Muscle of leg (tissue), 11 donors: Measurements from ENCODE around the gene SLC1A3. TPM values are rescaled to one million over a fixed set of nuclear protein-coding genes. Genes with fewer than 3 reads are reported as not detected.

Experiments
- DNase-seq: peaks from one replicate; pipeline ENCODE4 v3.0.0; 2013
- H3K27ac ChIP-seq: one replicate; pipeline ENCODE4 v1.5.1; 2013; ENCODE audit warnings: mild to moderate bottlenecking, low read length, control low read depth
- H3K27me3 ChIP-seq: one replicate; pipeline ENCODE4 v1.6.1; 2013; ENCODE audit warnings: low read length; ENCODE audit not compliant: control insufficient read depth, insufficient read depth
- H3K36me3 ChIP-seq: one replicate; pipeline ENCODE4 v1.6.1; 2013; ENCODE audit warnings: low read length; ENCODE audit not compliant: control insufficient read depth, insufficient read depth
- H3K4me1 ChIP-seq: one replicate; pipeline ENCODE4 v1.6.1; 2013; ENCODE audit warnings: low read length; ENCODE audit not compliant: control insufficient read depth, insufficient read depth
- H3K4me3 ChIP-seq: one replicate; pipeline ENCODE4 v1.5.1; 2013; ENCODE audit warnings: low read length, control low read depth
- H3K9me3 ChIP-seq: replicated peaks from 2 replicates; pipeline ENCODE4 v1.6.1; 2013; ENCODE audit warnings: low read depth, low read length; ENCODE audit not compliant: control insufficient read depth
- WGBS: methylation state at CpG from one replicate; pipeline ENCODE4 v1.1.5; 2013; ENCODE audit warnings: missing lambda C conversion rate; ENCODE audit not compliant: insufficient coverage; 5-methylcytosine and 5-hydroxymethylcytosine counted together
- polyA plus RNA-seq, 8 donors: library from polyadenylated mRNA; unstranded; fragments of 120-200 nt; gene quantifications; one replicate each; pipeline versions ENCODE4 v1.2.1 to v1.2.3, GENCODE V29; 2013; ENCODE audit warnings: inconsistent platforms in 1 of 8, low replicate concordance in 1 of 8; ENCODE audit not compliant: insufficient read length in 8 of 8, insufficient read depth in 1 of 8
- total RNA-seq: library from RNA; stranded (reverse); fragments of 120-200 nt; gene quantifications from one replicate; pipeline ENCODE4 v1.2.4, GENCODE V29; 2013

Gene SLC1A3
- total and polyA plus RNA-seq, 9 donors: 12.5 to 25.6 (median 18.1) TPM

- 100% methylated on average over 2 of the region's 6 CpGs for WGBS
- H3K4me3 ChIP-seq: no peak overlapping the region
- no peaks in the 10 kb centered on the region for H3K9me3 ChIP-seq
- DNase-seq: peak; percentile 45
- peaks cover 10% of the 10 kb centered on the region for H3K4me1 ChIP-seq
- H3K27me3 ChIP-seq: no peaks in the 10 kb centered on the region
- H3K27ac ChIP-seq: peak overlapping the region; percentile 3
- H3K36me3 ChIP-seq: no peaks in the 10 kb centered on the region
Measured at GRCh38 chr5:36724467-36725332, 118.3 kb downstream of the SLC1A3 start.

GRCh38 chr5:36726317-36726716, 119.9 kb downstream of the SLC1A3 start:
- Histone ChIP-seq H3K4me1 (peaks cover 19% of the 10 kb centered on the region), H3K27ac (no peak overlapping the region), H3K9me3 (no peaks in the 10 kb centered on the region), H3K36me3 (no peaks in the 10 kb centered on the region), H3K27me3 (no peaks in the 10 kb centered on the region), H3K4me3 (no peak overlapping the region)
- no CpG with 5 or more reads among the region's 1 CpG for WGBS
- no peak for DNase-seq

- Histone ChIP-seq H3K9me3 (no peaks in the 10 kb centered on the region), H3K27ac (no peak overlapping the region), H3K4me1 (peaks cover 19% of the 10 kb centered on the region), H3K36me3 (no peaks in the 10 kb centered on the region), H3K27me3 (no peaks in the 10 kb centered on the region), H3K4me3 (no peak overlapping the region)
- 75% methylated on average over 1 of the region's 1 CpG for WGBS
- DNase-seq: no peak
Measured at GRCh38 chr5:36726767-36727166, 120.4 kb downstream of the SLC1A3 start.

GRCh38 chr5:36728697-36729543, 122.5 kb downstream of the SLC1A3 start:
- H3K27me3 ChIP-seq: no peaks in the 10 kb centered on the region
- peak; percentile 86 for DNase-seq
- H3K9me3 ChIP-seq: no peaks in the 10 kb centered on the region
- H3K4me3 ChIP-seq: no peak overlapping the region
- peaks cover 11% of the 10 kb centered on the region for H3K4me1 ChIP-seq
- H3K36me3 ChIP-seq: no peaks in the 10 kb centered on the region
- H3K27ac ChIP-seq: no peak overlapping the region
- no CpG with 5 or more reads among the region's 6 CpGs for WGBS

GRCh38 chr5:36730537-36731216, 124.3 kb downstream of the SLC1A3 start:
- peak; percentile 39 for DNase-seq
- no peaks in the 10 kb centered on the region for H3K9me3 ChIP-seq

GRCh38 chr5:36733183-36733582, 126.8 kb downstream of the SLC1A3 start:
- DNase-seq: no peak
- peaks cover 2% of the 10 kb centered on the region for H3K27me3 ChIP-seq

More at GRCh38 chr5:36730537-36731216, 124.3 kb downstream of the SLC1A3 start:
- H3K36me3 ChIP-seq: no peaks in the 10 kb centered on the region
- H3K4me3 ChIP-seq: no peak overlapping the region
- H3K27me3 ChIP-seq: no peaks in the 10 kb centered on the region
- WGBS: 79% methylated on average over 5 of the region's 6 CpGs
- no peak overlapping the region for H3K27ac ChIP-seq
- H3K4me1 ChIP-seq: peaks cover 9% of the 10 kb centered on the region

GRCh38 chr5:36734422-36734821, 128.0 kb downstream of the SLC1A3 start:
- Histone ChIP-seq H3K27ac (no peak overlapping the region), H3K9me3 (no peaks in the 10 kb centered on the region), H3K4me1 (peaks cover 10% of the 10 kb centered on the region), H3K36me3 (no peaks in the 10 kb centered on the region), H3K27me3 (peaks cover 2% of the 10 kb centered on the region), H3K4me3 (no peak overlapping the region)
- 60% methylated on average over 1 of the region's 4 CpGs for WGBS
- peak; percentile 63 for DNase-seq

More at GRCh38 chr5:36733183-36733582, 126.8 kb downstream of the SLC1A3 start:
- no peak overlapping the region for H3K4me3 ChIP-seq
- no peaks in the 10 kb centered on the region for H3K36me3 ChIP-seq
- H3K27ac ChIP-seq: no peak overlapping the region
- H3K4me1 ChIP-seq: peaks cover 9% of the 10 kb centered on the region
- no CpG with 5 or more reads among the region's 5 CpGs for WGBS
- no peaks in the 10 kb centered on the region for H3K9me3 ChIP-seq

GRCh38 chr5:36735891-36736290, 129.5 kb downstream of the SLC1A3 start:
- no peak overlapping the region for H3K4me3 ChIP-seq
- H3K36me3 ChIP-seq: no peaks in the 10 kb centered on the region
- no peak overlapping the region for H3K27ac ChIP-seq
- no peak for DNase-seq
- H3K9me3 ChIP-seq: no peaks in the 10 kb centered on the region
- peaks cover 15% of the 10 kb centered on the region for H3K4me1 ChIP-seq
- peaks cover 2% of the 10 kb centered on the region for H3K27me3 ChIP-seq
